Inflammatory macrophage (primary cell): ENCODE measurements around the gene METTL14.
A peak's percentile ranks its signal among the peaks of the same experiment; 100 is the strongest.

ENCODE experiments used
- DNase-seq, 2 donors: peaks; one replicate each; pipeline ENCODE4 v3.0.0-alpha.2; 2020 to 2022

The METTL14 gene

DNA sequence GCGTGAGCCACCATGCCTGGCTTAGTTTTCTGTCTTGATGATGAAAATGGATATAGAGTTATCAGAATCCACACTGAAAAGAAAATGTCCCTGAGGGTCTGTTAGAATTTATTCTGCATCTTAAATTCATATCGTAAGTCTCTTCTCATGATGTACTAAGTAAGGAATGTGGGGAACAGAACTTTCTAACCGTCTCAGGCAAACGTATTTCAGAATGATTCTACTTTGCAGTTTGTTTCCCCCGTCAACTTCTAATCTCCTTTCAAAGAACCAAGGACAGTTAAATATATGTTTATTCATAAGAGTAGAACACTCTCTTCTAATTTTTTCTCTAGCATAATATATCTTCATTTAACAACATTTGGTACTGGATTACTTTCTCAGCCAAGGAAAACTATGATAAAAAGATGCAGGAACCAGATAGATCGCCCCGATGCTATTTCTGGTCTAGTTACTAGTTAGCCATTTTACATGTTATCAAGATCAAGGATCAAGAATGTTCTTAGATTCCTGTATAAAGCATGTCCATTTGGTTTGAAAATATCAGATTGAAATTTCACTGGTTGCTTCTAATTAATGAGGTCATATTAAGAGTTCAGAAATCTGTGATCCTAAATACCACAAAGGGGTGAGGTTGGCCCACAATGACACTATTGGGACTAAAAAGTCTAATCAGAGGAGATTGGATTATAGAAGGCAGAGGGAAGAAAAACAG lies 49.5 kb downstream of the METTL14 start:
- DNase-seq = no peak

- DNase-seq = no peak
Observed at GRCh38 chr4:118736900-118737299, 51.7 kb downstream of the METTL14 start.

GRCh38 chr4:118738090-118738489 lies 52.9 kb downstream of the METTL14 start:
- DNase-seq = no peak

- DNase-seq = no peak
Observed at GRCh38 chr4:118739022-118739713, 54.0 kb downstream of the METTL14 start.

GRCh38 chr4:118740869-118741268 lies 55.7 kb downstream of the METTL14 start:
- peak in 1 of 2 donors; percentile 15 for DNase-seq

GRCh38 chr4:118741301-118741855 lies 56.2 kb downstream of the METTL14 start:
- DNase-seq = no peak

GRCh38 chr4:118742050-118742449 lies 56.9 kb downstream of the METTL14 start:
- DNase-seq = no peak

- peak; percentile 24 to 73 for DNase-seq
Observed at GRCh38 chr4:118743867-118744266, 58.7 kb downstream of the METTL14 start.

GRCh38 chr4:118745357-118745756 lies 60.2 kb downstream of the METTL14 start:
- DNase-seq = peak; percentile 13 to 45

- DNase-seq = no peak
Observed at GRCh38 chr4:118746251-118746919, 61.2 kb downstream of the METTL14 start.

- DNase-seq = no peak
Observed at GRCh38 chr4:118749347-118749988, 64.3 kb downstream of the METTL14 start.

- no peak for DNase-seq
Observed at GRCh38 chr4:118751629-118752323, 66.6 kb downstream of the METTL14 start.

GRCh38 chr4:118752551-118752950 lies 67.4 kb downstream of the METTL14 start:
- DNase-seq = no peak

DNA sequence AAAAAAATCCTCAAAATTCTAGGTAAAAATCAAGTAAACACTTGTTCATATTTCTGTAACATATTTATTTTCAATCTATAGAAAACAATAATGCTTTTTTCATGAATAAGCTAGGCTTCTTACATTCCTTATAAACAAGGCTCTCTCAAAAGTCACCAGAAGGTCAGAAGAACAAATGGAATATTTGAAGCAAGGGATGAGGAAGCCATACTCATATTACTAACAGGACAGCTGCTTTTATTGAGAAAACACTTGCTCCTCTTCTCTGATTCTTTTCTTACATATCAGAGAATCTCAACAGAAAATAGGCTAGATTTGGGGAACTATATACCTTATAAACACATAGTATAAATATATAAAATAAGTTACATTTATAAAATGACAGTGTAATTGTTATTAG lies 67.9 kb downstream of the METTL14 start:
- no peak for DNase-seq

DNA sequence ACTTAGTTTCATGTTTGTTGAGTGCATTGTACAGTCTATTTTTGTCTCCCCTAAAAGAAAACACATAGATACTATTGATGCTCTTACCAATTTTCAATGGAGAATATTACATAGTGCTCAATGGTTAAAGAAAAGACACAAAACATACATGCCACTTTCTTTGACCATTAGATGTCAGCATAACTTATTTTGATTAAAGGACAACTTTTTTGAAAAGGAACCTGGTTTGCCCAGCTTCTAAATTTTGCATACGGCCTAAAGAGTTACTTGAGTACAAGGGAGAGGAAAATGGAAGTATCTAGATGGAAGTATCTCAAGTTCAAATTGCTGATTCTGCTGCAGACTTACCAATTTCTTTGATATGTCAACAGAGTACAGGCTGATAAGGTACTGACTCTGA lies 68.5 kb downstream of the METTL14 start:
- DNase-seq = no peak

- no peak for DNase-seq
Observed at GRCh38 chr4:118754890-118755289, 69.7 kb downstream of the METTL14 start.

DNA sequence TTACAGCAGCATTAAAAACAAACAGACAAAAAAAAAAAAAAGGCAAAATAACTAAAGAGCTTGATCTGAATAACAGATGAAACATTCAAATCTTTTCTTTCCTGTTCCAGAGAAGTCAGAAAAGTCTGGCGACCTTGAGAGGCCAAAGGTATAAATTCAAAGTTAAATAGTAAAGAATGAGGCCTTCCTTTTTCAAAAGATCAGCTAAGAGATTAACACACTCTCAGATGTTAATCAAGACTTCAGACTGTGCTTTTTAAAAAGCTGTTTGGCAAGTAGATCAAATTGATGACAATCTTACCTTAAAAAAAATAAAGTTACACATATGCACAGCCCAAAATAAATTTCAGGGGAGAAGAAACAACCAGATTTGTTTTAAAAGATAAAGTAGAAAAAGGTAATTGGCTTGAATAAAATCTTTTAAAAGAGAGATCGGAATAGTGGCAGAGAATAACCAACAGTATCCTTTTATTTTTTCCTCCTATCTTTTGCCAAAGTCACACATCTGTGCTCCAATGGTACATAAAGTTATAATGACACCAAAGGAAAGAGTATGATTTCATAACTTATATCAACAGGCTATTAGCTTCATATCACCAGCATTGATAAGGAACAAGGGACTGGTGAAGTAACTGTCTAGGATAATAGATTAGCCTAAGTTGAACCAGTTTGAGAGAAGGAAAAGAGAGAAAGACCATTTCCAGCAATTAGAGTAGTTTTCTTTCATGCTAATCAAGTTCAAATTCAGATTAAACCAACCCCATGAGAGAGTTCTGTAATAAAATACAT lies 70.4 kb downstream of the METTL14 start:
- no peak for DNase-seq

DNA sequence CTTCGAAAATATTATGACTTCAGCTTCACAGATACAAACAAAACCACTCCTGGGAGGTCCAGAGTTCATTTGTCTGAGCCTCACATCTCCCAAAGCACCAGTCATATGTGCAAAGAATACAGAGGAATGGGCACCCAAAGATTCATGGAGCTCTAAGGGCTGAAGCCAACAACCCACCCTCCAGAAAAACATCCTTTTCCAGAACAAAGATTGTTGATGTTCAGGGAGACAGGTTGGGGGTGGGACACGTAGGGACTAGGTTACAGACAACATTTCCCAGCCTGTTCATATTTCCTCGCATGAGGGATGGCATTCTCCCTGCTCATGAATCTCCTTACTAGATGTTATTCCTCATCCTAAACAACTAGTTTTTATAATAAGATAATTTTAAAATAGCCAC lies 71.2 kb downstream of the METTL14 start:
- DNase-seq = no peak

- no peak for DNase-seq
Observed at GRCh38 chr4:118756958-118757357, 71.8 kb downstream of the METTL14 start.

DNA sequence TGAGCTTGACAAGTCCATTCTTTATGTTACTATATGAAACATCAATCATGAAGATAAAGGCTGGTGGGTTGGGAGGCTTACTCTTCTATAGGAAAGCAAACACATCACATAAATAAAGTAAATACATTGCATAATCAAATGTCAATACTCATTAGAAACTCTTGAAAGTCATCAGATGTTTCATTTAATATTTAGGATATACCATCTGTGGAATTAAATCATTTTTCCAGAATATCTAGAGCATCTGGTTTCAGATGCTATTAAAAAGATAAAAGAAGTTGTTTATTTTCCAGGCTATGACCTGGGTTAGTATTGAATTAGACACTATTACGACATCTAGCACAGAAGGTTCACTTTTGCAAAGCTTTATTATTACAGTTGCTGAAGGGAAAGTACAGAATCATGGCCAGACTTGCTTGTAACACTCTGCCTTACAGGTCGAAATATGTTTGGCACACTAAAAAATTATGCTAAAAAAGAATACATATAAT lies 72.6 kb downstream of the METTL14 start:
- no peak for DNase-seq

GRCh38 chr4:118758293-118758692 lies 73.1 kb downstream of the METTL14 start:
- DNase-seq = no peak
